HEK293 (cell line): Measurements from ENCODE around the gene ALOX12B.
"Not testable (repeated sequence)": the region's sequence is repeated elsewhere in the genome, so short reads cannot be mapped to it uniquely, and the experiment has no call there.

Experiments
- CTCF ChIA-PET: fragments of 350-600 bp; formaldehyde crosslinking; extraction: SDS; loops from one replicate; lab custom pipeline; 2021; ENCODE audit warnings: antibody characterized with exemption; lab: Yijun Ruan, JAX
- POLR2A ChIA-PET: fragments of 300-600 bp; formaldehyde crosslinking; extraction: SDS; loops from one replicate; lab custom pipeline; 2020; ENCODE audit warnings: antibody characterized with exemption, inconsistent platforms; lab: Yijun Ruan, JAX
- H3K27ac ChIP-seq: fragments of 200-500 bp; sonication (Bioruptor generic); 2 replicates; pipeline ENCODE4 v1.5.1; 2014; ENCODE audit warnings: low read depth, low read length, control low read depth, inconsistent platforms; ENCODE audit errors: extremely low read depth
- H3K36me3 ChIP-seq, 2 experiments: fragments of 200-500 bp in 1 of 2; sonication (Bioruptor generic) in 1 of 2; 1 replicate in 1 of 2; 2 replicates in 1 of 2; pipeline ENCODE4 v1.5.1; 2014 to 2017; ENCODE audit warnings: inconsistent platforms in 2 of 2, low read length in 2 of 2; ENCODE audit not compliant: control insufficient read depth in 2 of 2, insufficient read depth in 1 of 2
- H3K4me1 ChIP-seq: fragments of 200-500 bp; sonication (Bioruptor generic); 2 replicates; pipeline ENCODE4 v1.5.1; 2014; ENCODE audit warnings: mild to moderate bottlenecking, low read length, inconsistent platforms; ENCODE audit not compliant: control insufficient read depth, insufficient read depth
- H3K4me3 ChIP-seq: 2 replicates; pipeline ENCODE4 v1.5.1; 2011; ENCODE audit warnings: low read depth, mild to moderate bottlenecking, control low read depth, low read length, moderate library complexity
- H3K9me3 ChIP-seq: fragments of 200-500 bp; sonication (Bioruptor generic); 2 replicates; pipeline ENCODE4 v1.5.1; 2014; ENCODE audit warnings: low read depth, low read length, inconsistent platforms; ENCODE audit not compliant: control insufficient read depth, insufficient read depth
- CTCF ChIP-seq: fragments of 450-650 bp; formaldehyde crosslinking; IDR thresholded peaks from 2 replicates; pipeline ENCODE4 v1.5.1; 2016; ENCODE audit warnings: missing biosample characterization, missing genetic modification characterization
- ZNF157 ChIP-seq: fragments of 450-650 bp; formaldehyde crosslinking; IDR thresholded peaks from 2 replicates; pipeline ENCODE4 v1.5.1; 2016; ENCODE audit warnings: missing biosample characterization, missing genetic modification characterization
- ZNF544 ChIP-seq: fragments of 450-650 bp; formaldehyde crosslinking; IDR thresholded peaks from 2 replicates; pipeline ENCODE4 v1.5.0; 2017; ENCODE audit warnings: missing biosample characterization, missing genetic modification characterization

Gene ALOX12B

GRCh38 chr17:8025176-8025911 lies 62.2 kb downstream of the ALOX12B start (continued):
- TF ChIP-seq ZNF157 (no peak), ZNF544 (no peak), CTCF (tag by site-specific recombination) (no peak)

- H3K4me3 ChIP-seq, H3K27ac ChIP-seq, H3K4me1 ChIP-seq, H3K9me3 ChIP-seq, H3K36me3 ChIP-seq: not testable (repeated sequence)
- POLR2A ChIA-PET = interaction anchor here (0.7 kb wide), 1 partner anchor 180 kb away, joined by 3 read pairs; no protein-coding TSS in a partner anchor
- CTCF ChIA-PET = interaction anchor here (0.6 to 3.1 kb wide), 5 partner anchors 8 to 123 kb away, joined by 3 to 15 read pairs (median 3); no protein-coding TSS in a partner anchor
Measured at GRCh38 chr17:8024161-8024560, 63.4 kb downstream of the ALOX12B start.
